ENCODE measurements around the gene EEF2K. TPM values are rescaled to one million over a fixed set of nuclear protein-coding genes. Genes with fewer than 3 reads are reported as not detected.

EEF2K gene
- total RNA-seq, 1 donor from 2014 or later: 29.5 TPM

DNA sequence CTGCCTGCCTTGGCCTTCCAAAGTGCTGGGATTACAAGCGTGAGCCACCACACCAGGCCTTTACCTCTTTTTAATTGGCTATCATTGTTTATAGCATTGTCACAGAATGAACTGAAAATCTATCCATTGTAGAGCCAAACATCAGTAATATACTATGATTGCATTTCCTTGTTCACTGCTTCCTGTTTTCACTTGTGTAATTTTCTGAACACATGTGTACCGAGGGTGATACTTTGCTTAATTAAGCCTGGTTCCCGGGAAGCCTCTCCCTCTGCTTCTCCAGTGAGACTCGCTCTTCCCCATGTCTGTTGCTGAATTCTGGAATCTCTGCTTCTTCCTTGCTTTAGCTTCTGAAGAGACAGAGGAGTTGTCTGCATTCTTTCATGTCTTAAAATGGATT lies 124.2 kb downstream of the EEF2K start:
- no peak for DNase-seq (ENCODE audit: low read depth, low spot score)

DNA sequence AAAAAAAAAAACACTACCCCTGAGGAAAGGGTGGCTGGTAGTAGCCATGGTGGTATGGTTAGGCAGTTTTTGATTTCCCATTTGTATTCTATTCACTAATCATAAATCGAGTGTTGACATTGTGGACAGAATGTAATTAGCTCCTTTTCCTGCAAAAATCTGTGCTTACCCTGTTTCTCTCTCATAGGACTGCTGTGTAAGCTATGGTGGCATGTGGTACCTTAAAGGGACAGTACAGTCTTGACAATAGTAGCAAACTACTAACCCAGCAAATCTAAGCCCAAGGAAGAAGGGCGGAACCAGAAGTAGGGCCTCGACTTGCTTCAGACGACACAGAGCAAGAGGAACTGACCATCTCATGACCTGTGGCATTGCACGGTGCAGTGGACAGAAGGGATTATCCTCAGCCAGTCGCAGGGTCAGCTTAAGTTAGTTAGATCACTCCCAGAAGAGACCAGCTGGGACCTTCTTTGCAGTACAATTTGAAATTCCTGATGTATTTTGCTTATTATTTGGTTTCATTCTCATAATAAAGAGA lies 127.4 kb downstream of the EEF2K start:
- DNase-seq (ENCODE audit: low read depth, low spot score): no peak

DNA sequence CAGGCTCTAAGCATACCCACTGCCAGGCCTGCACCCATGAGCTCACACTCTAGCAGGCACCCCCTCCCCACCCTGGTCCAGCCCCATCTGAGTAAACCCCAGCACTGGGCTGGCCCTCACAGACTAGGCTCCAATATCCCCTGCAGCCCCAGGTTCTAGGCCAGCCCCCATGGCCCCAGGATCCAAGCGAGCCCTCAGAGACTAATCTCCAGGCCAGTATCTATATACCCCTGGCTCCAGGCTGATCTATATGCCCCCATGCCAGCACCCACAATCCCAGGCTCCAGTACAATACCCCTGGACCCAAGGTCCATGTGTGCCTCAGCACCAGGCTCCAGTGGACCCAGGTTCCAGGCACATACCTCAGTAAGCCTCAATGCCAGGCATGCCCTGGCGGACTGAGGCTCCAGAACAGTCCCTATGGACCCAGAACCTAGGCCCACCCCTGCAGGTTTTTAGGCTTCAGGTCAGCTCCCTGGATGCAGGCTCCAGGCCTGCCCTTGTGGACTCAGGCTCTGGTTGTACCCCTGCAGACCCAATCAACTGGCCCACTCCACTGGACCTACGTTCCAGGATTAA lies 129.7 kb downstream of the EEF2K start:
- DNase-seq (ENCODE audit: low read depth, low spot score): no peak

DNA sequence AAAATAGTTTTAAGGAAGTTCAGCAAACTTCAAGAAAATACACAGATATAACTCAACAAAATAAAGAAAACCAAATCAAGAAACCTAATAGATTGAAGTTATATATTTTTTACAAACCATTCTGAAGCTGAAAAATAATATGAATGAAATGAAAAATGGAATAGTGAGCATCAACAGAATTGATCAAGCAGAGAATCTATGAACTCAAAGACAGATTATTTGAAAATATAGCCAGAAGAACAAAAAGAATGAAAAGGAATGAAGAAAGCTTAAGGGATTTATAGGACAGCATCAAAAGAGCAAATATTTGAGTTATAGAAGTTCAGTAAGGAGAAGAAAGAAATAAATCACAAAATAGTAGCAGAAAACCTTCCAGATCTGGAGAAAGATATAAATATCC lies 130.5 kb downstream of the EEF2K start:
- no peak for DNase-seq (ENCODE audit: low read depth, low spot score)

GRCh38 chr16:22337045-22337444 lies 131.0 kb downstream of the EEF2K start:
- DNase-seq (ENCODE audit: low read depth, low spot score): no peak

- no peak for DNase-seq (ENCODE audit: low read depth, low spot score)
These were observed 132.0 kb downstream of the EEF2K start for GRCh38 chr16:22337849-22338635.

Other genes with a start within 250 kb of the EEF2K start
- gene PDZD9, start 205.2 kb upstream of the EEF2K start, total RNA-seq: 0.07 TPM in 1 of 2 replicates, not detected in the other
- gene MOSMO, start 198.2 kb upstream of the EEF2K start, total RNA-seq: 25.4 and 26.3 TPM in 2 replicates
- gene VWA3A, start 113.7 kb upstream of the EEF2K start, total RNA-seq: 0.04 TPM in 1 of 2 replicates, not detected in the other
- 0.07 TPM in 1 of 2 replicates, not detected in the other for gene SDR42E2, start 43.8 kb upstream of the EEF2K start, total RNA-seq
- 66.5 and 97.4 TPM in 2 replicates for gene POLR3E, start 91.1 kb downstream of the EEF2K start, total RNA-seq
- 42.9 and 66.4 TPM in 2 replicates for gene CDR2, start 168.3 kb downstream of the EEF2K start, total RNA-seq